Limb (tissue), 2 donors: ENCODE results near the gene CDKN2AIPNL.
"Not testable (repeated sequence)": the region's sequence is repeated elsewhere in the genome, so short reads cannot be mapped to it uniquely, and the experiment has no call there.

ENCODE experiments used
- DNase-seq, 2 donors: peaks; one replicate each; pipeline ENCODE4 v3.0.0-alpha.2; 2016; ENCODE audit errors: extremely low spot score in 2 of 2

The CDKN2AIPNL gene

DNA sequence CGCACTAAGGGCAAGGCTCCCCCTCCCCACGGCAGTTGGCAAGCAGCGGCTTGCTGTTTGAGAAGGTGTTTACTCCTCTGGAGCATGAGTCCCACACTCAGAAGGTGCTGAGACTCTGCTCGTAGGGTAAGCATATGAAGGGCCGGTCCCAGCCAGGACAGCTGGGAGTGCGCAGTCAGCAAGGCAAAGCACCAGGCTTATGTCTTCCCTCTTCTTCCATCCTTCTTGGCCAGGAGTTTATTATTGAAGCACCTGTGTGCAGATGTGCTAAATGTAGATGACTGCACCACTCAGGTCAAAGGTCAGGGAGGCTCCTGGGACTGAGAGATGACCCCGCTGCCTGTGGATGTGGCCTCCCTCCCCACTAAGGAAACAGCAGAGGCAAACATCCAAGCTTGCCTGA, 27.0 kb upstream of the CDKN2AIPNL start:
- no peak for DNase-seq

DNA sequence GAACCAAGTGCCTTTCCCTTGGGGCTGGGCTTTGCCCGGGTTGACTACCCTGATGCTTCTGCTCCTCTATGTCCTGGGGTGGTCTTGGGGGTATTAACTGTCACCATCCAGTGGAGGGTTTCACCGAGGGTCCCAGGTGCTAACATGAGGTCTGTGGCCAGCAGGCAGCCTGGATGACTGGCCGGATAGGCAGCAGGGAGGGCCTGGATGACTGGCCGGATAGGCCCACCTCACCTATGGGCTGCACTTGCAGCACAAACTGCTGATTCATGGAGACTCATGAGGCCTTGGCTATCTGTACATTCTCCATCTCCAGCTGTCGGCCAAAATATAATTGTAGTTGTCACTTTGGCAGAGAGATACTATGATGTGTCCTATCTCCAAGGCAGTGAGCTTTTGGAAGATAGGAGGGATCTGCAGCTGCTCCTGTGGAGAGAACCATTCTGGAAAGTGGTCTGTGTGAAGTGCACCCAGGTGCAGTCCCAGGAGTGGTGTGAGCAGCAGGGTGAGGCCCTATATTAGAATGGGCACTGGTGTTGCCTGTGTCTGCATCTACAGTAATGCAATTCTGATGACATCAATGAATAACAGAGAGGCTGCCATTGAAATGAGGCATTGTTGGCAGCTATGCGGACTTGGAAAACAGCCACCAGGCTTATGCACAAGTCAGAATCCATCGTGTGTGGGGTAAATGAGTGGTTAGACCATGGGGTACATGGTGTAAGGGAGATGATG, 26.3 kb upstream of the CDKN2AIPNL start:
- no peak for DNase-seq

DNA sequence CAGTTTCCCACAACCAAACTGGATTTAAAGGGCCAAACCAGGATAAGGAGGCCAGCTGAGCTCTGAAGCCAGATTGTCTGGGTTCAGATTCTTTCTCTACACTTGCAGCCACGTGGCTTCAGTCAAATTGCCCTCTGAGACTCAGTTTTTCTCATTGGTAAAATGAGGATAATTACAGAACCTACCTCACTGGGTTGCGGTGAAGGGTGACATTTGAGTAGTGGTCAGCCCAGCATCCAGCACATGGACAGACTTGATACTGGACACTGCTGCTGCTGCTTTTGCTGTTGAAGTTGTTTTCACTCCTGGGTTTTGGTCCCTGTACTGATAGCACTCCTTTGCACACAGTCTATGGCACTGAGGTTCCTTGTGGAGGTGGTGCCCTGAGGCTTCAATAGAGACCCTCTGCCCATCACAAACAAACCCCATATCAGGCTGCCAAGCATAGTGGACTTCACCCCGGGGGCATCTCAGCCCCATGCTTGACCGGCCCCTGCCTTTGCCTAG, 25.7 kb upstream of the CDKN2AIPNL start:
- no peak for DNase-seq

DNA sequence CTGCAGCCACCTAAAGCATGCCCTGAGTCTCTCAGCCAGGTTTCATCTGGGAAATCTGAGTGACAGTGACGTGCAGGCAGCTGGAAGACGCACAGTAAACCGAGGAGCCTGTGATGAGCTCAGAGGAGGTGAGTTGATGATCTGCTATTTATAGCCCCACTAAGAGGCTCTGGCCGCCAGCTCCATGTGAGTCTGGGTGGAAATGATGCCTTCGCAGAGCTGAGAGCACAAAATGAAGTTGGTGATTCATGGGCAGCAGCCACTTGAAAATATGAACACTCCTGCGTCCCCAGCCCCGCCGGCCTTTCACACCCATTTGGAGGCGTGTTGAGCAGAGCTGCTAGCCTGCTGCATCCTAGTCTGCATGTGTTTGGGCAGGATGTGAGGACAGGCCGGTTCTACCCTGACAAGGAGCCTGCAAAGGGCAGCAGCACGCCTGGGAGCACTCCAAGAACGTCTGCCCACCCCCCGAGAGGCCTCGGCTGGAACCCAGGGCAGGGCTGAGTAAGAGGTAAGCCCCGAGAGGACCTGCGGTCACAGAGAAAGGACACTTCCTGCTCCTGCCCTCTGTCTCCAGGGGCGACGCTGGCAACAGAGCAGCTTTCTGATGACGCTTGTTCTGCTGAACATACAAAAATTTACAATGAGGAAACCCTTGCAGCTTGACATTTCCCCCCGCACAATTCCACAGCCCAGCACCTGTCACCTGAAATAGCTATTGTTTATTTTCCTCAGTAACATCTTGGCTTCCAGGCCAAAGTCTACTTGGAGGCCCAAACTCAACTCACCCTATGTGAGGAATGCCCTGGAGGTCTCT, 25.1 kb upstream of the CDKN2AIPNL start:
- DNase-seq, result peak; percentile 6 to 33

DNA sequence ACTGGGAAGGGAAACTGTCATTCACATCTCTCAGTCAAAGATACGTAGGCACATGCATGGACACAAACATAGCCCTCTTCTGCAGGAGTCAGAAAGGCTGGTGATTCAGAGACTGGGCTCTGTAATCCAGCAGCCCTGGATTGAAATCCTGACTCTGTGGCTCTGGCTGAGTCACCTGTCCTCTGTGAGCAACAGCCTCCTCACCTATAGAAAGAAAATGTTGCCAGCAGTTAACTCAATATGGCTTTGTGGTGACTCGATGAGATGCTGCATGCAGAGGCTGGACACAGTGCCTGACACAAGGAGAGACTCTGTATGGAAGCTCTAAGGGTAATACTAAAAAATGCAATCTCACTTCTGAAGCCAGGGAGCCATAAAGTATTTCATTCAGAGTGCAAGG, 23.9 kb upstream of the CDKN2AIPNL start:
- no peak for DNase-seq

DNA sequence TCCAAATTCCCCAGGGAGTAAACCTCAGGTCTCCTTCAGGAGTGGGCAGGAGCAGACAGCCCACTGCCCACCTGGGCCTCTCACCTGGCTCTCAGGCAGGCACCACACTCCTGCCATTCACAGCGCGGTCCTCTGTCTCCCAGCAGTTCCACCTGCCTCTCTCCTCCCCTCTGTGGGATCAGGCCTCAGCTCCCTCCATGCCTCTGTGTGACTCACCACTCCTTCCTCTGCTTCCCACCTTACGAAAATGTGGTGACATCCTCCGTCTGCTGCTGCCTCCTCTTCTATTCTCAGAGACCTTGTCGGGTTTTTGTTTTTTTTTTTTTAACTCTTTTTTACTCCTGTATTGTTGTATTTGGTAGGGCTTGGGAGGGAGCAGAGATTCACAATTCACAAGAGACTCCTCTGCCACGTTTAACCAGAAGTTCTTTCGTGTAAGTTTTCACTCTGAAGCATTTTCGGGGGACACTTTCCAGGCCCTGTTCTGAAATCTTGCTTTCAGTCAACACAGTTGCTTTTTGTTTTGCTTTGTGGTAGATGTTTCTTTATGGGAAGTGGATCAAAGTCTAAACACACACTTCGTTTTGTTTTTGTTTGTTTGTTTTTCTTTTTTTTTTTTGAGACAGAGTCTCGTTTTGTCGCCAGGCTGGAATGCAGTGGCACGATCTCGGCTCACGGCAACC, 21.1 kb upstream of the CDKN2AIPNL start:
- DNase-seq, result no peak

DNA sequence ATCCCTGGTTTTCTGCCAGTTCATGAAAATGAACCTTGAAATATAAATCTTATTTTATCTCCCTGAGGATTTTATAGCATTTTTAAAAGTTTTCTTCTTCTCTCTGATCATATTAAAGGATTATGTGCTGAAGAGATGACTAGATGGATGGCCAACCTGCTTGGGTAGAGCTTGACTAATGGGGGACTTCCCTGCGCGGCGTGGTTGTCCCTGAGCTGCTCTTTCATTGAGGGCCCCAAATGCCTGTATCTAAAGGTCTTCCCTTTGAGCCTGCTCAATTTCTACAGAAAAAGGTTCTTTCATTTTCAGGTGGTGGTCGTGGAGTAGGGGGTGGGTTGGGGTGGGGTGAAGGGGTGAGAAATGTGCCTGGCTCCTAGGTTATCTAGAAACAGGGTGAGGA, 20.5 kb upstream of the CDKN2AIPNL start:
- no peak for DNase-seq

DNA sequence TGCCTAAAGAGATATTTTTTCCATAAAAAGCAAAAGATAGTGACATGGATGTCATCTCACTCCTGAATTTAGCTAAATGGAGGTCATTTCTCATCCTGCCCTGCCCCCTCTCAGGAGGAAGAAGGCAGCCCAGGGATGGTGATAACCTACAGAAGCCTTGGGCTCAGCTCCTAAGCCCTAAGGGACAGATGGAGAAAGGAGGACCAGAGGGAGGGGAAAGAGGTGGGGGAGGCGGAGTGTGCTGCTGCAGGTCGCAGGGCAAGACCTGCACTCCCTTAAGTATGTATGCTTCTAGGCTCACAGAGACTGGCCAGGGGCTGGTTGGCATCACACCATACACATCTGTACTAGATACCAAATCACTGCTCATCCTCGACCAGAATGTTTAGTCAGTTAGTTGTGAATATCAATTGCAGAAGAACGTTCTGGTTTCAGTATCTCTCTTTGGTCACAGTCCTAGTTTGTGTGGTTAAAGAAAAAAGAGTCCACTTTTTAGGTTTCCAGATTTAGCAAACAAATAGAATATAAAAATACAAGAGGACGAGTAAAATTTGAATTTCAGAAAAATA, 18.4 kb upstream of the CDKN2AIPNL start:
- no peak for DNase-seq

DNA sequence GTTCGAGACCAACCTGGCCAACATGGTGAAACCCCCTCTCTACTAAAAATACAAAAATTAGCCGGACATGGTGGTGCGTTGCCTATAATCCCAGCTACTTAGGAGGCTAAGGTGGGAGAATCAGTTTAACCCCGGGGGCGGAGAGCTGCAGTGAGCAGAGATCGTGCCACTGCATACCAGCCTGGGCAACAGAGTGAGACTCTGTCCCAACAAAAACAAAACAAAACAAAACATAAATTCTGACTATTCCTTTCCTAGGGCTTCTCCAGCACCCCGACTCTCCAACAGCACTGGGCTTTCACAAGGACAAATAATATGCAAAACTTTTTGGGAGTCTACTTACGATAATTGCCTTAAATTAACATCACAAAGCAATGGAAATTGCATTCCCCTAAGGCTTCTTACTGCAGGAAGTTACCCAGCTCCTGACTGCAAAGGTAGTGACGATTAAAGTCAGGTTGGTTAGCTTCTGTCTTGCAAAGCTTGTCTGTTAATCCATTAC, 15.9 kb upstream of the CDKN2AIPNL start:
- no peak for DNase-seq

DNA sequence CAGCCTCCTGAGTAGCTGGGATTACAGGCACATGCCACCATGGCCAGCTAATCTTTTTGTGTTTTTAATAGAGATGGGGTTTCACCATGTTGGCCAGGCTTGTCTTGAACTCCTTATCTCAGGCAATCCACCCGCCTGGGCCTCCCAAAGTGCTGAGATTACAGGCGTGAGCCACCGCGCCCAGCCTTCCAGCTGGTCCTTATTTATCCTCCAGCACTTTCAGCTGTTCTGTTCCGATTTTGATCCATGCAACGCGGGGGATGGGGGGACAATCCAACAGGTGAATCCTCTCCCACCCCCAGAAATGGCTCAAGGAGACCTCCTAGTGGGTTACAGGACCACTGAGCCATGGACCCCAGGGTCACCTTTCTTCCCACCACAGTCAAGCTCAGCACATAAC, 14.7 kb upstream of the CDKN2AIPNL start:
- no peak for DNase-seq

DNA sequence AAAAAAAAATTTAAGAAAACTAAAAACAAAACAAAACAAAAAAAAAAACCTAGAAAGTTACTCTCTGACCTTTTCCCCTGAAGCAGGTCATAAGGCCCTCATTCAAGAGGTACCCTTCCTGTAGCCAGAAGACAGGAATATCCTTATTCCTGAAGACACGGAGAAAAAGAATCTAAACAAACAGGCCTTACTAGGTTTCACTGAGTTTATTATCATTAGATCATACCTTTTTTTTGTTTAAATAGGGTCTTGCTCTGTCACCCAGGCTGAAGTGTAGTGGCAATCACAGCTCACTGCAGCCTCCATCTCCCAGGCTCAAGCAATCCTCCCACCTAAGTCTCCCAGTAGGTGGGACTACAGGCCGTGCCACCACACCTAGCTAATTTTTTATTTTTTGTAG, 11.7 kb upstream of the CDKN2AIPNL start:
- no peak for DNase-seq

DNA sequence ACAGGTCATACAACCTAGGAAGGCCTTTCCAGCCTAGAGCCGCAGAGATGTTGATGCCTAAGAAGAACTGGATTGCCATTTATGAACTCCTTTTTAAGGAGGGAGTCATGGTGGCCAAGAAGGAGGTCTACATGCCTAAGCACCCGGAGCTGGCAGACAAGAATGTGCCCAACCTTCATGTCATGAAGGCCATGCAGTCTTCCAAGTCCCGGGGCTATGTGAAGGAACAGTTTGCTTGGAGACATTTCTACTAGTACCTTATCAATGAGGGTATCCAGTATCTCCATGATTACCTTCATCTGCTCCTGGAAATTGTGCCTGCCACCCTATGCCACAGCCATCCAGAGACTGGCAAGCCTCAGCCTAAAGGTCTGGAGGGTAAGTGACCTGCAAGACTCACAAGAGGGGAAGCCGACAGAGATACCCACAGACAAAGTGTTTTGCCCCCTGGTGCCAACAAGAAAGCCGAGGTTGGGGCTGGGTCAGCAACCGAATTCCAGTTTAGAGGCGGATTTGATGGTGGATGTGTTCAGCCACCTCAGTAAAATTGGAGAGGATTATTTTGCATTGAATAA, 11.2 kb upstream of the CDKN2AIPNL start:
- no peak for DNase-seq

DNA sequence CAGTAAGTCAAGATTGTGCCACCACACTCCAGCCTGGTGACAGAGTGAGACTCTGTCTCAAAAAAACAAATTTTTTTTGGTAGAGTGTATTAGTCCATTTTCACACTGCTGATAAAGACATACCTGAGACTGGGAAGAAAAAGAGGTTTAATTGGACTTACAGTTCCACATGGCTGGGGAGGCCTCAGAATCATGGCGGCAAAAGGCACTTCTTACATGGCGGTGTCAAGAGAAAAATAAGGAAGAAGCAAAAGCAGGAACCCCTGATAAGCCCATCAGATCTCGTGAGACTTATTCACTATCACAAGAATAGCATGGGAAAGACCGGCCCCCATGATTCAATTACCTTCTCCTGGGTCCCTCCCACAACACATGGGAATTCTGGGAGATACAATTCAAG, 9.4 kb upstream of the CDKN2AIPNL start:
- not testable (repeated sequence) for DNase-seq

DNA sequence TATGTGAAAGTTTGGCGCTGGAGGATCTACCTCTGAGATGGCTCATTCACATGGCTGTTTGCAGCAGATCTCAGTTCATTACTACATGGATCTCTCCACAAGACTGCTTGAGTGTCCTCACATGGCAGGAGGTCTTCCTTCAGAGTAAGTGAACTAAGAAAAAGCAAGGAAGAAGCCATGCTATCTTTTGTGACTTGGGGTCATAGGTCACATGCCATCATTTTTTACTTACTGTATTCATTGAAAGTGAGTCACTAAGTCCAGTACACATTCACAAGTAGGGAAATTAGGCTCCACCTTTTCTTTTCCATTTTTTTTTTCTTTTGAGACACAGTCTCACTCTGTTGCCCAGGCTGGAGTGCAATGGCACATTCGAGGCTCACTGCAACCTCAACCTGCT, 8.7 kb upstream of the CDKN2AIPNL start:
- DNase-seq, result no peak

DNA sequence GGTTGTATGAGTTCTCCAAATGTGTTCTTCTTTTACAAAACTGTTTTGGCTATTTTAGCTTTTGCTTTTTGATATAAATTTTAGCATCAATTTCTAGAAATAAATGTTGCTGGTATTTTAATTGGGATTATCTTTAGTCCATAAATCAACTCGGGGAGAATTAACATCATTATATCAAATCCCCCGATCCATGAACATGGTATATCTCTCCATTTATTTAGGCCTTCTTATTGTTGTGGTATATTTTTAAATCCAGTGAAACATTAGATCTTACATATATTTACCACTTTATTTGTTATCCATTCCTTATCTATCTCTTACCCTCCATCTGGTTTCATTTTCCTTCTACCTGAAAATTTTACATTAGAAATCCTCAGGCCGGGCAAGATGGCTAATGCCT, 7.3 kb upstream of the CDKN2AIPNL start:
- DNase-seq, result no peak

DNA sequence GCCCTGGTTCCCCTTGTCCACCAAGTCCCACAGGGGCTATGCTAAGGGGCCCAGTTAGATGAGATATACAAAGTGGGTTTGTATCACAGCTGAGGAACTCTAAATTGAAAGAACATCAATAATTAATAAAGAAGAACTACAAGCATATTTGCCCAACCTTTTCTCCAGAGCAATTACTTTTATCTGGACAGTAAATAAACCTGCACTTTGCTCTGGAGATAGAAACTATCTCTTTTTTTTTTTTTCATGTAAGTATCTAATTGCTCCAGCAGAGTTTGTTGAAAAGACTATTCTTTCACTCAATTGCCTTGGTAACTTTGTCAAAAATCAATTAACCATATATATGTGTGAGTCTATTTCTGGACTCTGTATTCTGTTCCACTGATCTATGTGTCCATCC, 6.0 kb upstream of the CDKN2AIPNL start:
- DNase-seq, result no peak

DNA sequence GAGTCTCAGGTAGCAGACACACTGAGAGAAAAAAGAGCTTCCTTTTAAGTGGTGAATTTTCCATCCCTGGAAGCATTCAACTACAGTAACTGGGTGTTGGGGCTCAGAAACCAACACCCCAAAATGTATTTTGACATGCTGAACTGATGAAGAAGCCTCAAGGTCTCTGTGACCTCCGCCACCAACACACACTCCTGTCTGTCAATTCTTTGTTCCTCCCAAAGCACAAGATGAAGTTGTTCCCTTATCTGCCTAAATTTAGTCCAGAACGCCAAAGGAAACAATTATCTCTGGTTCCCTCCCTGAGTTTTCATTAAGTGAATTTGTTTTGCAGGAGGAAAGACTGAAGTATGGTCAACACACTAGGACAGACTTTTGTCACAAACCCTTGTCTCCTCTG, 1.4 kb upstream of the CDKN2AIPNL start:
- DNase-seq, result no peak

DNA sequence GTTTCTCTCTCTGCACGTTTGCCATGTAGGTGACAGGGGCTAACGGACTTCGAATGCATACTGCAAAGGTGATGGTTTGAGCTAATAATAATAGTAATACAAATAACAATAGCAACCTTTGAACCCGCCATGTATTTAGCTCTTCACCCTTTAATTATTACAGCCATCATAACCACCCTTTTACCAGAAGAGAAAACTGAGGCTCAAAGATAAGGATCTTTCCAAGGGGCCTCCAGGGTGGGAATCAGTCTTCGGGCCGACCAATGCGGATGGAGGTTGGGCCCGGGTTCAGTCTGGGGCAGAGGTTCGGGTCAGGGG, 494 bp downstream of the CDKN2AIPNL start:
- no peak for DNase-seq

DNA sequence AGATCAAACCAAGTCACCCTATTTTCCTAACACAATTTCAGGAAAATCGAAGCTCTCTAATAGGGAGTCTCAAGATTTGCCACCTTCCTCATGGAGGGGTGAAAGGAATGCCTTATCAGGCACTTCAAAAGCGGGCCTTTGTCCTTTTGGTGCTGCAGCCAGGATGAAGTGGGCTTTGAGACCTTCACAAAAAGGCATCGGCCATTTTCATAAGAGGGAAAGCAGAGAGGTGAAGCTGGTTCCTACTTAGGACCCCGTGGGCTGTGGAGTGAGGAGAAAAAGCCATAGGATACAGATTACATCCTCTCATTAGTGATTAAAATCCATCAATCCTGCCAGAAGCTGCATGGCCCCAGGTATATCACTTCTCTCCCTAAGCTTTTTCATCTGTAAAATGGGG, 859 bp downstream of the CDKN2AIPNL start:
- no peak for DNase-seq

DNA sequence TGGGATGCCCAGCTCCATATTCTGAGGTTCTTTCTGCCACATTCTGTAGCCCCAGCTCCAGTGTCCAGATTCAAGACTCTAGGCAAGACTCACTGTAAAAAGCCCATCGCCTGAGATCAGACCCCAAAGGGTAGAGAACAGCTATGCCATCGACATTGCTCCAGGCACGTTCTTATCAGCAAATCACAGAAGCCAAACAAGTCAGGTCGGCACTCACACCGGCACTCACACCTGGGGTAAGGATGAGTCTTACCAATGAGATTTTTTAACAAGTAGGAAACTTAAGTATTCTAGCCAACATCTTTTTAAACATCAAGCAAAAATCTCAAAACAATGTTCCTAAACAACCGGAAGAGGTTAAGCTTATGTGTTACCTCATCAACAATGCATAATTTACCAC, 2.4 kb downstream of the CDKN2AIPNL start:
- no peak for DNase-seq

DNA sequence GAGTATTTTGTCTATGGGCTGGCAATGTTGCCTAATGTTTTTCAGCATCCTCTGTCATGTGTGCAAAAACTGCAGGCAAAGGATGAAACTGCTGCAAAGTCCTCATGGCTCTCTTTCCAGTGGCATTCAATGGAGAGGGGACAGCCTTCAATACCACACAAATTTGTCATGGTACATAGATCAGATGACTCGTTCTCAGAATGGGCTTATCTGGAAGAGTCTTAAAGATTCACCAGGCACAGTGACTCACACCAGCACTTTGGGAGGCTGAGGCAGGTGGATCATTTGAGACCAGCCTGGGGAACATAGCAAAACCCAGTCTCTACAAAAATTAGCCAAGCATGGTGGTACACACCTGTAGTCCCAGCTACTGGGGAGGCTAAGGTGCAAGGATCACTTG, 5.3 kb downstream of the CDKN2AIPNL start:
- DNase-seq, result no peak

DNA sequence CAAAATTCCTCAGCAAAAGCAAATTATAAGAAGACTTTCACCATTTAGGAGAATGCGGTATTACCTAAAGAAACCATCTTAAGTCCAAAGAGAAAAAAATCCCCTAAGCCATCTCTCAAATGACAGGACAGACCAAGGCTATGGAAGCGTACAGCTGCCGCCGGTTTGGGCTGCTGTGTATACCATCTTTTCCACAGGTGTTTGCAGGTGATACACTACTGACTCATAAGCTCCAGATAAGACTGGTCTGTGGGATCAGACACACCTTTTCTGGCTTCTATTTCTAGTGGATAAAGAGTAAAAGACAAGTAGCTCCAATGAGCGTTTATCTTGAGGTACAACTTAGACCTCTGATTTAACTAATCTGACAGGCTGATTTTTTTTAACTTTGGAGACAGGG, 7.7 kb downstream of the CDKN2AIPNL start:
- no peak for DNase-seq
